Left cardiac atrium (tissue), 4 donors: ENCODE measurements around the gene THY1. TPM values are rescaled to one million over a fixed set of nuclear protein-coding genes. Genes with fewer than 3 reads are reported as not detected.
"Not testable (repeated sequence)": the region's sequence is repeated elsewhere in the genome, so short reads cannot be mapped to it uniquely, and the experiment has no call there.

Experiments
- ATAC-seq, 2 donors: fragments of 200-7000 bp; cut with Tn5 transposase; one replicate each; pipeline ENCODE4 v1.9.1; 2020; ENCODE audit warnings: mild to moderate bottlenecking in 2 of 2, moderate library complexity in 2 of 2
- DNase-seq: peaks from one replicate; pipeline ENCODE4 v3.0.0-alpha.2; 2020
- intact Hi-C, 2 donors: fragments of 100-400 bp; cut with DNase I; formaldehyde crosslinking; loops; one replicate each; pipeline versions ENCODE4 v1.14.1 to v1.15.1; 2022 to 2023
- total RNA-seq, 2 donors: library from RNA; stranded (reverse); fragmentation: NEBNext Ultra II Directional; extraction: Animal tissue kit (Norgen Biotek cat#: 25700); gene quantifications; one replicate each; pipeline ENCODE4 v1.2.1, GENCODE V29; 2021
- donor health status: DM: no; HTN: yes; CAD: no.
- donor health status: DM: no; HTN: yes; CAD: no; lungs with severe emphysema.
- donor health status: DM: yes; HTN: yes; CAD: no.
- donor health status: Dilated cardiomyopathy.

The THY1 gene
- total RNA-seq, 2 donors from 2014 or later: 6.1 to 7.0 TPM

DNA sequence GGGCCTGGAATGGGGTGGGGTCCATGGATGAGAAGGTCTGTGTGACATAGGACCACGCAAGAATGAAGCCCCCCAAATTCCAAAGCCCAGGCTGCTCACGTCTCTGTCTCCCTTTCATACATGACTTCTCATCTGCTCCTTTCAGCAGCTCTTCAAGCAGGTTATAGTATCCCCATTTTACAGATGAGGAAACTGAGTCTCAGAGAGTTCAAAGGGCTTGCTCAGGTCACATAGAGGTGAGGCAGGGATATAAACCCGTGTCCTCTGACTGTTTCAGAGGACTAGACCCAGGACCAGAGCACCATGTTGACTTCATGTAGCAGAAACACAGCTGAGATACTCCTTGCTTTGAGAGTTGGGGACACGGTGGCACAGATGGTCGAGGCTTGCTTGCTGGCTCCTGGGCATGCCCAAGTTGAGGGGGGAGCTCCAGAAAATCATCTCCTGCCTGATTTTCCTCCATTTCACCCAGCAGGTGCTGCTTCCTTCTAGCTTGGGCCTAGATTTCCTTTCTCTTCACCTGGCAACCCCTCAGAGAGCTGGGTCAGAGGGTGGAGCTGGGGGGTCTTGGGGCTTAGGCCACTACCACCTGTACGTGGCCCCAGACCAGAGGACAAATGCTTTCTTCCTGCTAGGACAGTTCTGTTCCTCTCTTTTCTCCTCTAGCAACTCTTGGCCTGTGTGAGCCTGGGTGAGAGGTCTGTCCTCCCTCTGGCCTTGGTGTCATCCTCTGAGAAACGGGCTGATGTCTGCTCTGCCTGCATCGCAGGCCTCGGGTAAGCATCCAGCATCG lies 24.1 kb upstream of the THY1 start:
- DNase-seq: no peak
- intact Hi-C loops: no loop called here
- no peak for ATAC-seq

DNA sequence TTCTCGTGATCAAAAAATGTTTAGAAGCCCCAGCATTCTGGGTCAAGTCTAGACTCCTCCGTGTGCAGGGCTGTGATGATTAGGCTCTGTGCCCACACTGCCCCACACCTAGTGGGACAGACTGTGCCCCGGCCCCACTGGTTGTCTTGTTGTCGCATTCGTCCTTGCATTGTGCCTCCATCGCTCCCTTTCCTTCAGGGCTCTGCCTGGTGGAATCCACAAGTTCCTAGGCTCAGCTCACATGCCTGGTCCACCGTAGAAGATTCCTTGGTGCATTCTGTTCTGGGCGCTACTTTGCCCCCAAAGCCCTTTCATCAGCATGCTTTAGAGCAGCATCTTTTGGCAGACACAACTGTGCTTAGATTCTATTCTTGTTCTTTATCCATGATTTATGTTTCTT lies 23.5 kb upstream of the THY1 start:
- ATAC-seq (no peak), DNase-seq (no peak)
- intact Hi-C loops: no loop called here

DNA sequence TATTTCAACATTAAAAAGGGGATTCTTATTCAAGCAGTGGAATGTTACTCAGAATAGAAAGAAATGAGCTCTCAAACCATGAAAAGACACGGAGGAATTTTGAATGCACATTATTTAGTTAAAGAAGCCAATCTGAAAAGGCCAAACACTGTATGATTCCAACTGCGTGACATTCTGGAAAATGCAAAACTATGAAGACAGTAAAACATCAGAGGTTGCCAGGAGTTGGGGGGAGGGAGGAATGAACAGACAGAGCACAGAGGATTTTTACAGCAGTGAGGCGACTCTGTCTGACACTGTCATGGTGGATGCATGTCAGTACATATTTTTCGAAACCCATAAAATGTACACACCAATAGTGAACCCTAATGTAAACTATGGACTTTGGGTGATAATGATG lies 22.9 kb upstream of the THY1 start:
- ATAC-seq: peak in 1 of 2 donors; percentile 41

DNA sequence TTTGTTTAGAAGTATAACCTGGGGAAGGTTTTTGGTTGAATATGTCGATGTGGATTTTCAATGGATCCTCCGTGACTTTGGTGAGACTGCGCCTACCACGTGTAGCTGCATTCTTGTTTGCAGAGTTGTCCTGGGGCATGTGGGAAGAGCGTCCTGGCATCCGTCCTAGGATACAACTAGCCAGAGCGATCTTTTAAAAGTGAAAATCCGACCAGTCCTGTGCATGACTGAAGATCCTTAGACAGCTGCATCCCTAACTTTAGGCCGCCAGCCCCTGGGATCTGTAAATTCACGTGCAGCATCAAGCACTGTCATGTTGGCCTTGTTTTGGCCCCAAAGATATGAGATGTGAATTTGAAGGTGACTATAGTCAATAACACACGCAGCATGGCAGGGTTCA lies 22.4 kb upstream of the THY1 start:
- DNase-seq: no peak
- intact Hi-C loops: no loop called here
- no peak for ATAC-seq

More for the DNA sequence above, 22.9 kb upstream of the THY1 start:
- intact Hi-C loops: no loop called here
- DNase-seq: no peak

DNA sequence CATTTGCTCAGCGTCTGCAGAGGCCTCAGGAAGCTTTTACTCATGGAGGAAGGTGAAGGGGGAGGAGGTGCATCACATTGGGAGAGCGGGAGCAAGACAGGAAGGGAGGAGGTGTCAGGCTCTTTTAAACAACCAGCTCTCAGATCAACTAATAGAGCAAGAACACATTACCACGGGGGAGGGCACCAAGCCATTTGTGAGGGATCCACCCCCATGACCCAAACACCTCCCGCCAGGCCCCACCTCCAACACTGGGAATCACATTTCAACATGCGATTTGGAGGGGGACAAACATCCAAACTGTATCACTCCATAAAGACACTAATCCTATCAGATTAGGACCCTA lies 18.9 kb upstream of the THY1 start:
- no peak for DNase-seq
- intact Hi-C loops: no loop called here
- no peak for ATAC-seq

DNA sequence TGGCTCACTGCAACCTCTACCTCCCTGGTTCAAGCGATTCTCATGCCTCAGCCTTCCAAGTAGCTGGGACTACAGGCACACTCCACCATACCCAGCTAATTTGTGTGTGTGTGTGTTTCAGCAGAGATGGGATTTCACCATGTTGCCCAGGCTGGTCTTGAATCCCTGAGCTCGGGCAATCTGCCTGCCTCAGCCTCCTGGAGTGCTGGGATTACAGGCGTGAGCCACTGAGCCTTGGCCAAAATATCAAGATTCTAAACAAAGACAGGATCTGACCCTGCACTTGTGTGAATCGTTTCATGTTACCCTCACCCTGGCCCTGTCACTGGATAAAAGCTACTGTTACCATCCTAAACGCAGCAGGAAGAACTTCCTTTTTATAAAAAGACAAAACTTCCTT lies 15.6 kb upstream of the THY1 start:
- intact Hi-C loops: no loop called here
- ATAC-seq (no peak), DNase-seq (no peak)

DNA sequence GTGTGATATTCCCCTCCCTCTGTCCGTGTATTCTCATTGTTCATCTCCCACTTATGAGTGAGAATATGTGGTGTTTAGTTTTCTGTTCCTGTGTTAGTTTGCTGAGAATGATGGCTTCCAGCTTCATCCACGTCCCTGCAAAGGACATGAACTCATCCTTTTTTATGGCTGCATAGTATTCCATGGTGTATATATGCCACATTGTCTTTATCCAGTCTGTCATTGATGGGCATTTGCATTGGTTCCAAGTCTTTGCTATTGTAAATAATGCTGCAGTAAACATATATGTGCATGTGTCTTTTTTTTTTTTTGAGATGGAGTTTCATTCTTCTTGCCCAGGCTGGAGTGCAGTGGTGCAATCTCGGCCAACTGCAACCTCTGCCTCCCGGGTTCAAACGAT lies 14.5 kb upstream of the THY1 start:
- intact Hi-C loops, ATAC-seq, DNase-seq: not testable (repeated sequence)

DNA sequence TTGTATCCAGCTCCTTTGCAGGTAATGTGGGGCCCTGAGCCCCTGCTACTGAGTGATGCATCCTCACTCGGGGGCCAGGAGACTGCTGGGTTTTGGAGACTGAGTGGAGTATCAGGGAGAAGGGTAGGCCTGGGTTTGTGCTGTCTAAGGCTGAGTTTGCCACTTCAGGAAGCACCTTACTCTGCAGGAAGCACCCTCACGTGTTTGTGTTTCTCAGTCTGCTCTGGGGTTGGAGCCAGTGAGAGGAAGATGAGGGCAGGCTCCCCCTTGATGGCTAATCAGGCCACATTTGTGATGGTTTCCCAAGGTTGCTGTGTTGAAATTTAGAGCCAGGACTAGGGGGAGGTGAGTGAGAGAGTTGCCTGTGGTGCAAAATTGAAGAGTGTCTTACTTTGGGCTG lies 13.7 kb upstream of the THY1 start:
- ATAC-seq: no peak
- DNase-seq: no peak
- intact Hi-C loops: no loop called here

DNA sequence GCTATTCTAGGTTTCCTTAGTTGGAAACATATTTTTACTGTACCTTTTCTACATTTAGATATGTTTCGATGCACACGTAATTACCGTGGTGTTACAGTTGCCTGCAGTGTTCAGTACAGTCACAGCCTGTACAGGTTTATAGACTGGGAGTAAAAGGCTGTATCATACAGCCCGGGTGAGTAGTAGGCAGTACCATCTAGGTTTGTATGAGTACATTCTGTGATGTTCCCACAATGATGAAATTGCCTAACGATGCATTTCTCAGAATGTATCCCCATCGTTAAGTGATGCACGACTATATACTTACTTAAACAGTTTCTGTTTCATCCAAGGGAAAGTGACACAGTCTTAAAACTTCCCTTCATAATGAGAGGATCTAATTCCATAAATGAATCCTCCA lies 13.1 kb upstream of the THY1 start:
- no peak for DNase-seq
- no peak for ATAC-seq
- intact Hi-C loops: no loop called here

DNA sequence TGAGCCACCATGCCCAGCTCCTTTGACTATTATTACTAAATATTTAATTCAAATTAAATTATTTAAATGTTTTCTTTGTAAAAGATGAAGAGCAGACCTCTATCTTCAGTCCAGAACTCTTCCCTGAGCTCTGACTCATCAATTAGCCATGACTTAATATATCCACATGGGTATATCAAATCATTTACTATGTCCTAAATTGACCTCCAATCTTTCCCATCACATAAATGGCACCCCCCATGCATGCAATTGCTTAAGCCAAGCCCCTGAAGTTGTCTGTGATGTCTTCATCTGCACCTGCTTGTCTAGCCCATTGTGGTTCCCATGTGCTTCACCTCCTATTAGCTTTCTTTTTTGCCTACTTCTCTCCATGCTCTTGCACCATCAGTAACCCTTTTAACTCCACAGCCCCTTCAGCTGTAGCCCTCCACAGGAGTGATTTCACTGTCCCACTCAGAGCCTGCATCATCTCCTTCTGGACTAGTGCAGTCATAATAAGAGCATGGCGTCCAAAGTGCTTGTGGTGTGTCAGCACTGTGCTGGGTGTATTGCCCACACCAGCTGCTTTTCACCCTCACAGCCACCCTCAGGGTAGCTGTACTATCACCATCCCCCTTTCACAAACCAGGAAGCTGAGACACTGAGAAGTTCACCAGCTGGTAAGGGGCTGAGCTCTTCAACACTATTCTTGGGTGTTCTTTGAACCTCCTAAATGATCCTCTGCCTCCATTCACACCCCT lies 11.8 kb upstream of the THY1 start:
- ATAC-seq: no peak

DNA sequence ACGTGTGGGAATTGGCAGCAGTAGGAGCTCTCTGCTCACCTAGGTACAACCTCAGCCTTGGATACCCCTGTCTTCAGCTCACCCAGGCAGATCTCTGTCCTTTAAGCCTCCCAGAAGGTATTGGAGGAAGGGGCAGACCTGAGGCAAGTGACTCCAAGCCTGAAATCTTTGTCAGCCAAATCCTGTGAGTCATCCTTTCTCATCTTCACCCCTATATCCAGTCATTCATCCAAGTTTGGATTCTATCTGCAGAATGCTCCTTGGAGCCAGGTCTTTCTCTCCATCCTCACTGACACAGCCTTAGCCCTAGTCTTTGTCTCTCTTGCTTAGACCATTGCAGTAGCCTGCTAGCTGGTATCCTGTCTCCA lies 10.4 kb upstream of the THY1 start:
- intact Hi-C loops: no loop called here
- peak in 1 of 2 donors; percentile 23 for ATAC-seq
- DNase-seq: no peak

More for the DNA sequence above, 11.8 kb upstream of the THY1 start:
- intact Hi-C loops: no loop called here
- DNase-seq: no peak

DNA sequence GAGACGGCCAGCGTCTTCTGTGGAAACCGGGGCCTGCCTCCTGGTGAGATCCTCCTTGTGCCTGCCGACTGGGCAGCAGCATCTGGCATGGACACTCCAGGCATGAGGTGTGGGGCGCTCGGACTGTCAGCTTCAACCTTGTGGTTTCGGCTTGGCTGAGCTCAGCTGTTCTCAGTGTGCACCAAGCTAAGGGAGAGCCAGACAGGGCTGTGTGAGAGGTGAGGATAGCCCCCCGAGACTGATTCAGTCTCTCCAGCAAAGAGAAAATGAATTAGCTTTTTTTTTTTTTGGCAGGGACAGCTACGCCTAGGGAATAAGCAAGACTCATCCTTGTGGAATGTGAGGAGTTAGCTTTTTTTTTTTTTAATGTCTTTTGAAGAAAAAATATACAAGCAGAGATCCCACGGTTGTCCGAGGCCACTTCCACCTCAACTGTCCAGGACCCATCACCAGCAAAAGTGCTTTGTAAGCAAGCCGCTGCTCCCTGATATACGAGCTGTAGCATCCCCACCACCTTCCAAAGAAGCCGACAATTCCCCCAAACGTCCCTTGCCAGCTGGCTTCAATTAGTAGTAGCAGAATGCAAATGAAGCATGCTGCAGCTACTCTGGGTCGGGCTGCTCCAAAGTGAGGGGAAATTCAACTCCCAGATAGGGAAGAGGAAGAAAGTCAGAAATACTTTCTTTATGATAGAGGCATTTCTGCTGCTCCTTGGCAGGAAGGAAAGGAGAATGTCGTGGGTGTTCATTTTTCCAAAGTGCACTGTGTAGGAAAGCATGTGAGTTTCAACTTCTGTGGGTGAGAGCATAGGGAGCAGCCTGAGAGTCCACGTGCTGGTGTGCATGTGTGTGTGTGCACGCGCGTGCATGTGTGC lies 9.7 kb upstream of the THY1 start:
- ATAC-seq: peak; percentile 71 to 93
- intact Hi-C loops: no loop called here
- peak; percentile 20 for DNase-seq

DNA sequence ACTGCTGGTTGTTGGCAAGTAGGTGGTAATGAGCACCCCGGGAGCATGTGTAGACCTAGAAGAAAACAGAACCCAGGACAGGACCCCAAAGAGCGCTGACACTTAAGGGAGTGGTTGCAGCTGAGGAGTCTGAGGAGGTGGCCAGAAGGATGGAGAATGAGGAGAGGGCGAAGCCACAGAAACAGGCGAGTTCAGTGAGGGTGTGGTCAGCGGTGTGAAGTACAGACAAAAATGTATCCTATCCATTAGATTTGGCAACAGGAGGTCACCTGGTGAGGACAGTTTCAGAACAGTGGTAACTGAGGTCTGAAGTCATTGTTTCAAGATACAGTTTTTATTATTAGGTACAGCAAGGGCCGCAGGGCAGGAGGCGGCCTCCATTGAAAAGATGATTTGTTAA lies 8.6 kb upstream of the THY1 start:
- ATAC-seq (no peak), DNase-seq (no peak)
- intact Hi-C loops: no loop called here

DNA sequence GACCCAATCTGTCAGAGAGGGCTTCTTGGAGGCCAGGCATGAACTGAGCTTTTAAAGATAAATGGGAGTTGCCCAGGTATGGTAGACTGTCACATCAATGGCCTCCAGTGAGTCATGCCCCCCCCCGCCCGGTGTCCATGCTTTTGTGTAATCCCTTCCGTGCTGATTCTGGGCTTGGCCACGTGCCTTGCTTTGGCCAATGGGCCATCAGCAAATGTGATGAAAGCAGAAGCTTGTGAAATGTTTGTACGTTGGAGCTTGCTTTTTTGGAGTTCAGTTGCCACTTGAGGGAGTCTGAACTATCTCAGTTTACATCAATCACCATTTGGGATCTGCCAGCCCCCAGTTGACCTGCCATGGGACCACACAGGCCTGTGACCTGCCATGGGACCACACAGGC lies 4.3 kb upstream of the THY1 start:
- no peak for ATAC-seq
- intact Hi-C loops: no loop called here
- DNase-seq: no peak

DNA sequence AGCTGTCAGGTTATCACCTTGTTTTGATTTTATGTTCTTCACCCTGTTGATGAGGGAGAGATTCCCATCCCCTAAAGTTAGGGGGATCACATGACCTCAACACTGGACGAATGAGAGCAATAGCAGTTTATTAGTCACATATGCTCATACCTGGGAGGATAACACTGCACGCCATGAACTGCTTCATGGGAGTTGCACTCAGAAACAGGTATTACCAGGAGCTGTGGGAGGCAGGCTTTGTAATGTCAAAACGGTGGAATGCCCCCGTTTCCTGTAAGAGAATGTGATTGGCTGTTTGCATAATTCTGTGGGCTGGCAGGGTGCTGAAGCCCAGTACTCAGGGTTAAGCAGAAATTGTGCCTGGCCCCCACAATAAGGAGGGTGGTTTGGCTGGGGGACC lies 3.2 kb upstream of the THY1 start:
- intact Hi-C loops: no loop called here
- ATAC-seq (no peak), DNase-seq (no peak)

DNA sequence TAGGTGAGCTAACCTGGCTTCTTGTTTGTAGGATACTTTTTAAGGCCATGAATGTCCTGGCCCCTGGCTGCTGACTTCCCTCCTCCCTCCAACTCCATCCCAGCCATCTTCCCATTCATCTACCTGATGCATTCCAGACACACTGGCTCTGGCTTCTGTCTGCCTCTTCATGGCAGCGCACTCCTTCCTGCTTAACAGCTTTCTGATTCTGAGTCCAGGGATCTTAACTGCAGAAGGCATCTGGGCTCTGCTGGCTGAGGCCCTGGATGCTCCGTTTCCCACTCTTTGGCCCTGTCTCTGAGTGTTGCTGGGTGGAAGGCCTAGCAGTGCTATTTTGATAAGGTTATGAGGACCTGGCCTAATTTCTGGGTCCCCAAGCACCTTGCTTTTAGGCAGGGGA lies 1.8 kb upstream of the THY1 start:
- intact Hi-C loops: no loop called here
- ATAC-seq: no peak

DNA sequence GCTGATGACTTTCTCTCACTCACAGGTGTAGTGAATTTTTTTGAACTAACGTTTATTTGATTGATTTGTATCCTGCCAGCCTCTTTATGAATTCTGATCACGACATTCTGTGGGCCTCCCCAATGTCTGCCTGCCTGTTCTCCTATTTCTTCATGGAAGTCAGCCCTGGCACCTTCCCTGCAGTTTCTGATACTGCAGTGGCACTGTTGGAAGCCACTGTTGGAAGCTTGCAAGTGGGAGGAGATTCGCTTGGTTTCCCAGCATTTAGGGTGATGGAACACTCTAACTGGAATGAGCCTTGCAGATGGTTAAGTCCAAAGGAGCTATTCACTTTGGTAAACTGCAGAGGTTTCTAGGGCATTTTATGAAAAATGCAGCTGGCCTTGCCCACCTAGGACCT lies 1.3 kb upstream of the THY1 start:
- no peak for ATAC-seq
- DNase-seq: no peak
- intact Hi-C loops: no loop called here

More for the DNA sequence above, 1.8 kb upstream of the THY1 start:
- no peak for DNase-seq

DNA sequence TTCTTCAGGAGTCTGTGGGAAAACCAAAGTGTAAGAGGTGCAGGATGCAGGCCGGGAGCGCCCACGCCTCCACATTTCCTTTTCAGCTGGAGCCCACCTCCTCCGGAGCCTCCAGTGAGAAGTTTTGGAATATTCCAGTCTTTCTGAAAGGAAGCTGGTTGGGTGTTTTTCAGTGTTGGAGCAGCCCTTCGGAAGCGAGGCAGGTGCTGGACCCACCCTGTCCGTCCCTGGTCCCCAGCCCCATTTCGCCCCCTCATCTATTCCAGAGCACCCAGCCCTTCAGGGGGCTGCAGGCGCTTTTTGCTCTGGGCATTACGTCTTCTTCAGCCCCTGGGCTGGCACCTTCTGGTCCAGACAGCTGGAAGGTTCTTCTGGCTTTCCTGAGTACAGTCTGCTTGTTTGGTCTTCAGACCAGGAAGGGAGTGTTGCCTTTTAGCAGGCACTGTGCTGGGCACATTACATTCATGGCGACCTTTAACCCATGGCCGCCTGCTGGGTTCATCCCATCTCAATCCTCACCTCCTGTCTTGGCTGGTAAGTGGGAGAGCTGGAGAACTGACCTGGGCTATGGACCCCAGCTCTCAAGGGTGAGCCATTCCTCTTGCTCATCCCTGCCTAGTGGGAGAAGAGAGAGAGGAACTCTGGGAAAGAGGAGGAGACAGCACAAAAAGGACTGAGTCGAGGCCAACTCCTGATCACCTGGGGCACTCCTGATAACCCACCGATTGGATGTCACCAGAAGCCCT lies 710 bp upstream of the THY1 start:
- ATAC-seq (no peak), DNase-seq (no peak)
- intact Hi-C loops: no loop called here
